Pancreas (tissue), 10 donors: ENCODE measurements around the gene RGS12. TPM values are rescaled to one million over a fixed set of nuclear protein-coding genes. Genes with fewer than 3 reads are reported as not detected.

Experiments
- ATAC-seq, 4 donors: fragments of 200-7000 bp; cut with Tn5 transposase; one replicate each; pipeline versions ENCODE4 v1.8.0 to v1.9.1; 2020; ENCODE audit warnings: mild to moderate bottlenecking in 4 of 4, moderate library complexity in 4 of 4
- DNase-seq, 6 donors: peaks; one replicate each; pipeline ENCODE4 v3.0.0-alpha.2; 2020
- FAIRE-seq: peaks from 2 replicates; lab custom pipeline; 2012; peaks lifted over from hg19 to GRCh38; lab: Jason Lieb, UNC
- H3K27ac ChIP-seq, 4 donors: fragments of 200-600 bp; sonication (generic); 1 replicate in 3 of 4; 2 replicates in 1 of 4; pipeline versions ENCODE4 v1.5.0 to v1.8.0; 2020
- H3K27me3 ChIP-seq, 4 donors: fragments of 200-600 bp; one replicate each; pipeline ENCODE4 v1.8.0; 2021
- H3K36me3 ChIP-seq, 3 donors: fragments of 200-600 bp; sonication (generic) in 1 of 3; one replicate each; pipeline versions ENCODE4 v1.5.0 to v1.8.0; 2020 to 2021
- H3K4me1 ChIP-seq, 3 donors: fragments of 200-600 bp; one replicate each; pipeline ENCODE4 v1.8.0; 2021
- H3K4me3 ChIP-seq, 4 donors: fragments of 200-600 bp; sonication (generic) in 2 of 4; one replicate each; pipeline versions ENCODE4 v1.5.0 to v1.8.0; 2020 to 2021
- H3K9me3 ChIP-seq, 4 donors: fragments of 200-600 bp; one replicate each; pipeline ENCODE4 v1.8.0; 2021
- CTCF ChIP-seq, 4 donors: fragments of 200-600 bp; sonication (generic) in 3 of 4; IDR thresholded peaks; one replicate each; pipeline versions ENCODE4 v1.5.0 to v1.8.0; 2021; ENCODE audit warnings: antibody characterized with exemption in 4 of 4
- WGBS, 2 donors: extraction: QIAGEN DNeasy Blood & Tissue Kit; methylation state at CpG; one replicate each; pipeline ENCODE4 v1.1.7; 2013; 5-methylcytosine and 5-hydroxymethylcytosine counted together
- intact Hi-C, 3 donors: fragments of 100-400 bp; cut with DNase I; formaldehyde crosslinking; loops; one replicate each; pipeline versions ENCODE4 v1.11.1 to v1.14.2; 2022
- polyA plus RNA-seq, 2 donors: library from polyadenylated mRNA; stranded (reverse); fragments of 200-250 nt; gene quantifications; one replicate each; pipeline ENCODE4 v1.2.3, GENCODE V29; 2013
- total RNA-seq, 6 donors: library from RNA; stranded (reverse); fragmentation: NEBNext Ultra II Directional in 4 of 6; extraction: Animal tissue kit (Norgen Biotek cat#: 25700) in 4 of 6; gene quantifications; one replicate each; pipeline versions ENCODE4 v1.2.1 to v1.2.4, GENCODE V29; 2021 to 2023
- donor health status: healthy with polysubstance abuse.
- donor health status: DM: no; HTN: no; CAD: no; lungs with moderate emphysema.
- donor health status: DM: no; HTN: no; CAD: no.
- donor health status: control.
- donor health status: control.
- donor health status: Bipolar disorder and iron deficiency.
- donor health status: DM: yes; HTN: yes; CAD: no.
- donor health status: DM: no; HTN: no; CAD: no.
- donor health status: DM: no; HTN: no; CAD: no.
- donor health status: DM: yes; HTN: yes; CAD: no.

The RGS12 gene
- total and polyA plus RNA-seq, 8 donors = 4.6 to 21.6 (median 10.4) TPM

GRCh38 chr4:3313556-3314228 is 20.9 kb downstream of the RGS12 start:
- WGBS, 2 donors = 87 to 92% methylated on average over 16 of the region's 16 CpGs
- no peak for ATAC-seq
- Histone ChIP-seq H3K4me1 (no peaks in the 10 kb centered on the region), H3K4me3 (no peak overlapping the region), H3K27me3 (no peaks in the 10 kb centered on the region), H3K9me3 (no peaks in the 10 kb centered on the region), H3K27ac (no peak overlapping the region), H3K36me3 (peaks cover 0 to 4% (median 0%) of the 10 kb centered on the region in 3 donors)
- intact Hi-C loops = no loop called here
- TF ChIP-seq CTCF (IDR thresholded peaks at IDR 0.05) = no peak
- FAIRE-seq = peak; percentile 84
- DNase-seq = peak in 1 of 6 donors; percentile 22

DNA sequence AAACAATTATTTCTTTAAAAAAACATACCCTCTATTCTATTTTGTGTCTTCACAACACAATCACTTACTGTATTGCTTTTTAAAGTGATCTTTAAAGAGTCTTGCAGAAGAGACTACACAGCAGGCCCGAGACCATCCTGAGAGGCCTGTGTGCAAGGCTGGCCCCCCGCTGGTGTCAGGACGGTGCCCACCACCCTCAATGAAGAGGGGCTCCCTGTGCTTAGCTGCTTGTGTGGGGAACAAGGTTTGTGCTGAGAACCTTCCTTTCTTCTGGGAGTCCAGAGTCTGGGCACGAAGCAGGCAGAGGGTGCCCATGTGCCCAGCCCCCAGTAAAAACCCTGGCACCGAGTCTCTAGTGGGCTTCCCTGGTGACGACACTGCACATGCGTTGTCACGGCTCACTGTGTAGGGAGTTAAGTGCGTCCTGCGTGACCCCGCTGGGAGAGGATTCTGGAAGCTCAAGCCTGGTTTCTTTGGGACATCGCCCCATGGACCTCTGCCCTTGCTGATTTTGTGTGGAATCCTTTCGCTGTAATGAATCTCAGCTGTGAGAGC is 22.0 kb downstream of the RGS12 start:
- DNase-seq (peak in 2 of 6 donors; percentile 4 to 35), FAIRE-seq (no peak), ATAC-seq (no peak)
- 96 to 98% methylated on average over 13 of the region's 13 CpGs for WGBS, 2 donors
- Histone ChIP-seq H3K4me1 (no peaks in the 10 kb centered on the region), H3K27ac (no peak overlapping the region), H3K4me3 (no peak overlapping the region), H3K36me3 (peaks cover 0 to 4% (median 0%) of the 10 kb centered on the region in 3 donors), H3K27me3 (no peaks in the 10 kb centered on the region), H3K9me3 (no peaks in the 10 kb centered on the region)
- no peak for TF ChIP-seq CTCF (IDR thresholded peaks at IDR 0.05)
- intact Hi-C loops = no loop called here

- peak in 2 of 6 donors; percentile 0 to 41 for DNase-seq
- Histone ChIP-seq H3K27me3 (no peaks in the 10 kb centered on the region), H3K4me3 (no peak overlapping the region), H3K4me1 (no peaks in the 10 kb centered on the region), H3K9me3 (no peaks in the 10 kb centered on the region), H3K27ac (no peak overlapping the region), H3K36me3 (peaks cover 0 to 4% (median 0%) of the 10 kb centered on the region in 3 donors)
- no peak for ATAC-seq
- WGBS, 2 donors = 85 to 87% methylated on average over 7 of the region's 7 CpGs
- no peak for FAIRE-seq
- intact Hi-C loops = no loop called here
- TF ChIP-seq CTCF (IDR thresholded peaks at IDR 0.05) = no peak
Observed at GRCh38 chr4:3315566-3315965, 22.7 kb downstream of the RGS12 start.

DNA sequence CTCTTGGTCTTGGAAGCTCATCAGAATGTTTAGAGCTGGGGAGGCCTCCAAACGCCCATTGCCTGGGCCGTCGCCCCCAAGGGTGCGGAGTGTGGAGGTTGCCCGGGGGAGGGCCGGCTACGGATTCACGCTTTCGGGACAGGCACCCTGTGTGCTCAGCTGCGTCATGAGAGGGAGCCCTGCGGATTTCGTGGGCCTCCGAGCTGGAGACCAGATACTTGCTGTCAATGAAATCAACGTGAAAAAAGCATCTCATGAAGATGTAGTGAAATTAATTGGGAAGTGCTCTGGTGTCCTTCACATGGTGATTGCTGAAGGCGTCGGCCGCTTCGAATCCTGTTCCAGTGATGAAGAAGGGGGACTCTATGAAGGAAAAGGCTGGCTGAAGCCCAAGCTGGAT is 23.3 kb downstream of the RGS12 start:
- no peaks in the 10 kb centered on the region for H3K4me1 ChIP-seq
- FAIRE-seq (no peak), ATAC-seq (no peak), DNase-seq (peak in 2 of 6 donors; percentile 2 to 19)
- H3K27ac ChIP-seq = no peak overlapping the region
- intact Hi-C loops = no loop called here
- no peak overlapping the region for H3K4me3 ChIP-seq
- no peaks in the 10 kb centered on the region for H3K27me3 ChIP-seq
- H3K36me3 ChIP-seq = peaks cover 0 to 4% (median 0%) of the 10 kb centered on the region in 3 donors
- TF ChIP-seq CTCF (IDR thresholded peaks at IDR 0.05) = no peak
- WGBS, 2 donors = 94 to 95% methylated on average over 18 of the region's 18 CpGs
- H3K9me3 ChIP-seq = no peaks in the 10 kb centered on the region
